Gastrocnemius medialis (tissue), 4 donors: ENCODE data around the gene PLCD1. TPM values are rescaled to one million over a fixed set of nuclear protein-coding genes. Genes with fewer than 3 reads are reported as not detected.

Experiments
- ATAC-seq, 2 donors: fragments of 150-250 bp; one replicate each; pipeline ENCODE4 v1.9.1; 2016
- DNase-seq, 2 donors: peaks; one replicate each; pipeline ENCODE4 v3.0.0-alpha.2; 2019
- H3K27ac ChIP-seq, 4 donors: fragments of 200-600 bp; sonication (generic); 1 replicate in 1 of 4; 2 replicates in 3 of 4; pipeline ENCODE4 v1.5.1; 2016 to 2018; ENCODE audit warnings: mild to moderate bottlenecking in 2 of 4, moderate library complexity in 1 of 4
- H3K27me3 ChIP-seq, 3 donors: fragments of 200-600 bp; sonication (generic) in 2 of 3; 1 replicate in 1 of 3; 2 replicates in 2 of 3; pipeline versions ENCODE4 v1.5.1 to v1.6.0; 2016 to 2019; ENCODE audit warnings: mild to moderate bottlenecking in 1 of 3, moderate library complexity in 1 of 3
- H3K36me3 ChIP-seq, 2 donors: fragments of 200-600 bp; sonication (generic) in 1 of 2; one replicate each; pipeline ENCODE4 v1.5.1; 2017 to 2018
- H3K4me1 ChIP-seq, 2 donors: fragments of 200-600 bp; sonication (generic) in 1 of 2; one replicate each; pipeline ENCODE4 v1.5.1; 2016 to 2017; ENCODE audit warnings: mild to moderate bottlenecking in 2 of 2
- H3K4me3 ChIP-seq, 4 donors: fragments of 200-600 bp; sonication (generic) in 3 of 4; 1 replicate in 1 of 4; 2 replicates in 3 of 4; pipeline ENCODE4 v1.5.1; 2016 to 2019; ENCODE audit warnings: mild to moderate bottlenecking in 2 of 4
- H3K9me3 ChIP-seq, 3 donors: fragments of 200-600 bp; sonication (generic) in 2 of 3; 1 replicate in 1 of 3; 2 replicates in 2 of 3; pipeline ENCODE4 v1.5.1; 2016 to 2019
- POLR2A ChIP-seq, 2 donors: fragments of 450-650 bp; IDR thresholded peaks; one replicate each; pipeline ENCODE4 v1.6.1; 2017; ENCODE audit warnings: antibody characterized with exemption in 2 of 2, mild to moderate bottlenecking in 2 of 2, moderate library complexity in 2 of 2
- in situ Hi-C, 4 donors: fragments of 200-750 bp; cut with MboI; loops; one replicate each; pipeline versions ENCODE4 v1.15.0 to v1.8.0; 2017; ENCODE audit warnings: low sequenced_read_pairs in 4 of 4
- intact Hi-C: fragments of 100-400 bp; cut with DNase I; formaldehyde crosslinking; loops from one replicate; pipeline ENCODE4 v1.15.1; 2023; ENCODE audit warnings: low total_unique reads
- total RNA-seq, 4 donors: library from RNA; depleted of rRNA; stranded (reverse); fragments of >200 nt; gene quantifications; one replicate each; pipeline versions ENCODE4 v1.1.0 to v1.2.3, GENCODE V29; 2016
- TF ChIP-seq, protein P1 (sequence below), 5 experiments: fragments of 450-650 bp in 3 of 5; fragments of 200-600 bp in 2 of 5; sonication (generic) in 2 of 5; IDR thresholded peaks in 4 of 5; conservative IDR thresholded peaks in 1 of 5; 1 replicate in 4 of 5; 2 replicates in 1 of 5; pipeline ENCODE4 v1.5.1; 2016 to 2019; ENCODE audit warnings: antibody characterized with exemption in 5 of 5, mild to moderate bottlenecking in 3 of 5, moderate library complexity in 3 of 5

The PLCD1 gene
- total RNA-seq, 4 donors from 2014 or later: 2.4 to 6.2 (median 4.7) TPM

DNA sequence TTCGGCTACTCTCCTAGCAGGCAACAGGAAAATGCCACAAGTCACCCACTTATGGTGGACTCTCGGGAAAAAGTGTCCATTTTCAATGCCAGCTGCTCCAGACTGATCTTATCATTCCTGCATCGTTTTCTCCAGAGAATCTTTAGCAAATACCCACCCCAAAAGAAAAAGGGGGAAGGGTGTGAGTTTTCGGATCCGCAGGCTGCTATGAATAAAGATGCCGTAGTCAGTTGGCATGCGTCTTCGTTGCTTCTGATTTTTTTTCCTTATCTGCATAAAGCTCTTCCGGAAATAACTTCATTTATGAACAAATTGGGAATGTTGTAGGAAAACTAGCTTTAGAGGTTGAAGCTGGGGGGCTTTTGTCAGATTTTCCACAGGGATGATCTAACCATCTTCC is 61.2 kb downstream of the PLCD1 start:
- no peaks in the 10 kb centered on the region for H3K36me3 ChIP-seq
- H3K9me3 ChIP-seq: no peaks in the 10 kb centered on the region
- DNase-seq (no peak), ATAC-seq (no peak)
- in situ Hi-C loops (loop anchor here in 2 of 4 donors (10.0 kb wide), 1 partner anchor 113 kb away; no protein-coding TSS in a partner anchor), intact Hi-C loops (no loop called here)
- TF ChIP-seq, protein P1, sequence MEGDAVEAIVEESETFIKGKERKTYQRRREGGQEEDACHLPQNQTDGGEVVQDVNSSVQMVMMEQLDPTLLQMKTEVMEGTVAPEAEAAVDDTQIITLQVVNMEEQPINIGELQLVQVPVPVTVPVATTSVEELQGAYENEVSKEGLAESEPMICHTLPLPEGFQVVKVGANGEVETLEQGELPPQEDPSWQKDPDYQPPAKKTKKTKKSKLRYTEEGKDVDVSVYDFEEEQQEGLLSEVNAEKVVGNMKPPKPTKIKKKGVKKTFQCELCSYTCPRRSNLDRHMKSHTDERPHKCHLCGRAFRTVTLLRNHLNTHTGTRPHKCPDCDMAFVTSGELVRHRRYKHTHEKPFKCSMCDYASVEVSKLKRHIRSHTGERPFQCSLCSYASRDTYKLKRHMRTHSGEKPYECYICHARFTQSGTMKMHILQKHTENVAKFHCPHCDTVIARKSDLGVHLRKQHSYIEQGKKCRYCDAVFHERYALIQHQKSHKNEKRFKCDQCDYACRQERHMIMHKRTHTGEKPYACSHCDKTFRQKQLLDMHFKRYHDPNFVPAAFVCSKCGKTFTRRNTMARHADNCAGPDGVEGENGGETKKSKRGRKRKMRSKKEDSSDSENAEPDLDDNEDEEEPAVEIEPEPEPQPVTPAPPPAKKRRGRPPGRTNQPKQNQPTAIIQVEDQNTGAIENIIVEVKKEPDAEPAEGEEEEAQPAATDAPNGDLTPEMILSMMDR (IDR thresholded peaks at IDR 0.05 in 4 of 5, conservative IDR thresholded peaks at IDR 0.05 in 1 of 5): no peak
- no peak for TF ChIP-seq POLR2A (IDR thresholded peaks at IDR 0.05)
- H3K4me3 ChIP-seq: no peak overlapping the region
- H3K4me1 ChIP-seq: peaks cover 22 to 26% of the 10 kb centered on the region in 2 donors
- no peaks in the 10 kb centered on the region for H3K27me3 ChIP-seq
- H3K27ac ChIP-seq: peak overlapping the region in 3 of 4 donors; percentile 3 to 27 (median 24)

DNA sequence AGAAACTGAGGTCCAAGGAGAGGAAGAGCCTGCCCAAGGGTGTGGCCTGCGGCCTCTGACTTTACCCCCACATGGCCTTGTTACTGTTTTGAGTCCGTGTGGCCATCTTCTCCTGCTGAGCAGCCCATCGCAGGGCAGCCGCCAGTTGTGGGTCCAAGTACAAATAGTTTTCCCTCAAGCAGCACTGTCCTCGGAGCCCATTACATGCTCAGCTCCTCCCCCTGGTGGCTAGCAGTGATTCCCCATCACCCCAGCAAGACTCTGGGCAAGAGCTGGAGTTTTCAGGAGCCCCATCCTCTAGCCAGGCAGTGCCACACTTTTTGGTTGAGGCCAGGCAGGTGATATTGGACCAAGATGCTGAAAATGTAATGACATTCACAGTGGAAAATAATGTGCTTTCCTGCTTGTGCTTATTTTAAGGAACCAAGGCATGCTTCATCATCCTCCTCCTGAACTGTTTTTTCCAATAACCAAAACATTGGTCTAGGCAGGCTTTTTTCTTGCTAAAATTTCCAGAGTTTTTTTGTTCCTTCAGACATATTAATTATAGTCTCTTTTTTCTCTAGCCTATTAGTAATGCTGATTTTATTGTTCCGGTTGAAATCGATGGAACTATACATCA is 62.1 kb downstream of the PLCD1 start:
- Histone ChIP-seq H3K4me1 (peaks cover 26 to 31% of the 10 kb centered on the region in 2 donors), H3K4me3 (no peak overlapping the region), H3K27me3 (no peaks in the 10 kb centered on the region), H3K9me3 (no peaks in the 10 kb centered on the region), H3K27ac (no peak overlapping the region), H3K36me3 (no peaks in the 10 kb centered on the region)
- intact Hi-C loops (loop anchor here (1.0 kb wide), 1 partner anchor 112 kb away; no protein-coding TSS in a partner anchor), in situ Hi-C loops (loop anchor here in 2 of 4 donors (10.0 kb wide), 1 partner anchor 113 kb away; no protein-coding TSS in a partner anchor)
- DNase-seq: peak in 1 of 2 donors; percentile 35
- TF ChIP-seq, protein P1 (IDR thresholded peaks at IDR 0.05 in 4 of 5, conservative IDR thresholded peaks at IDR 0.05 in 1 of 5): peak; percentile 37 to 78 (median 70)
- no peak for TF ChIP-seq POLR2A (IDR thresholded peaks at IDR 0.05)
- peak in 1 of 2 donors; percentile 37 for ATAC-seq

DNA sequence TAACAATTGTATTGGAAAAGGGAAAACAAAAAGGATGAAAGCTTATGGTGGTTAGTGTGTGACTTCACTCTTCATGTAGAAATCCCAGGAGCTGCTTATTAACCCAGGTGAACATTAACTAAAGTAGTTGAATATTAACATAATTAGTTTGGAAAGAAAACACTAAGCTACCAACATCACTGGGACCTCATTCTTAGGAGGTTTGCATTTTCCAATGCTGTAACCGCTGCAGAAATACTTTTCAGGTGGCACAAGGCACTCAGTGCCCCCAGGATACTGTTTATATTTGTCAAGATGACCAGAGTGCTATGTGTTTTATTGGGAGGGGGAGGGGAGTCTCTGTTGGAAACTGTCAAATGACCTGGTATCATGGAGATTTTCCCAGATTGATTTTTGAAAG is 64.7 kb downstream of the PLCD1 start:
- intact Hi-C loops: no loop called here

DNA sequence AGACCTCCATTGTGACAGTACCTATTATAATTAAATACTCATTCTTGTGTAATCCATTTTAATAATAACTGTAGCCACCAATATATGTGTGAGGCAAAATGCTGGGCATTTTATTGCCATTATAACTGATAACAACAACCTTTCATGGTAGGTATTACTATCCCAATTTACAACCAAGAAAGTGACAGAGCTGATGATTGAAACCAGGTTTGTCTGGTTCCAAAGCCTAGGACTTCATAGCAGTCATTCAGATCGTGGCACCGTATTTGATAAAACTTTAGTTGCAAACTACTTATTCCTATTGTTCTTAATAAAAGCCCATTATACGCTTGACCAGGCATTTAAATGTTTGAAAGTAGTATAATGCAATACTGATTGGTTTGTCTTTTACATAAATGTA is 65.3 kb downstream of the PLCD1 start:
- no peak for ATAC-seq
- TF ChIP-seq POLR2A (IDR thresholded peaks at IDR 0.05): no peak
- TF ChIP-seq, protein P1 (IDR thresholded peaks at IDR 0.05 in 4 of 5, conservative IDR thresholded peaks at IDR 0.05 in 1 of 5): no peak
- H3K9me3 ChIP-seq: no peaks in the 10 kb centered on the region
- no peaks in the 10 kb centered on the region for H3K27me3 ChIP-seq
- no peak for DNase-seq
- no peak overlapping the region for H3K27ac ChIP-seq
- peaks cover 19 to 31% of the 10 kb centered on the region in 2 donors for H3K4me1 ChIP-seq
- no peaks in the 10 kb centered on the region for H3K36me3 ChIP-seq
- intact Hi-C loops (no loop called here), in situ Hi-C loops (loop anchor here in 2 of 4 donors (10.0 kb wide), 1 partner anchor 109 kb away; no protein-coding TSS in a partner anchor)
- no peak overlapping the region for H3K4me3 ChIP-seq

More for the DNA sequence above, 64.7 kb downstream of the PLCD1 start:
- peaks cover 25 to 35% of the 10 kb centered on the region in 2 donors for H3K4me1 ChIP-seq
- ATAC-seq: no peak
- no peak for DNase-seq
- H3K27me3 ChIP-seq: no peaks in the 10 kb centered on the region
- H3K9me3 ChIP-seq: no peaks in the 10 kb centered on the region
- in situ Hi-C loops: loop anchor here in 2 of 4 donors (10.0 kb wide), 1 partner anchor 110 kb away; no protein-coding TSS in a partner anchor
- TF ChIP-seq POLR2A (IDR thresholded peaks at IDR 0.05): no peak
- TF ChIP-seq, protein P1 (IDR thresholded peaks at IDR 0.05 in 4 of 5, conservative IDR thresholded peaks at IDR 0.05 in 1 of 5): no peak
- no peak overlapping the region for H3K27ac ChIP-seq
- no peaks in the 10 kb centered on the region for H3K36me3 ChIP-seq
- no peak overlapping the region for H3K4me3 ChIP-seq
